ENCODE data around the gene NFATC1. TPM values are rescaled to one million over a fixed set of nuclear protein-coding genes. Genes with fewer than 3 reads are reported as not detected.

NFATC1 gene
- total and polyA plus RNA-seq, 2 experiments from 2014 or later = 7.5 to 9.8 TPM

DNA sequence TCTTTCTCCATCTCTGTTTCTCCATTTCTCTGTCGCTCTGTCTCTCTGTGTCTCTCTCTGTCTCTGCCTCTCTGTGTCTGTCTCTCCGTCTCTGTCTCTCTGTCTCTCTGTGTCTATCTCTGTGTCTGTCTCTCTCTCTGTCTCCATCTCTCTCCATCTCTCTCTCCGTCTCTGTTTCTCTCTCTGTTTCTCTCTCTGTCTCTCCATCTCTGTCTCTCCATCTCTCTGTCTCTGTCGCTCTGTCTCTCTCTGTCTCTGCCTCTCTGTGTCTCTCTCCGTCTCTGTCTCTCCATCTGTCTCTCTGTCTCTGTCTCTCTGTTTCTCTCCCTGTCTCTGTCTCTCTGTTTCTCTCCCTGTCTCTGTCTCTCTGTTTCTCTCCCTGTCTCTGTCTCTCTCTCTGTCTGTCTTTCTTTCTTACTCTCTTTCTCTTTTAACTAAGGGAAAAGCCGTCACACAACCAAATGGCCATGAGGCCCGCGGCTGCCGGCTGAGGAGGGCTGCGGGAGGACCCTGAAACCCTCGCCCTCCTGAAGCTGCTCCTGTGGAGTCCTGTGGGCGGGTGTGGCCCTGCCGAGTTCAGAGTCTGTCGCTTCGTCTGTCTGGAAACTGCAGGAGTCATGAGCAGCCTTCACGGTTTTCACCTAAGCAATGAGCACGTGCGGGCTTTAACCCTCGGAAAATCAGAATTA, 29.3 kb downstream of the NFATC1 start:
- in situ Hi-C loops (cut with MboI) = no loop called here
- WGBS, 2 experiments (ENCODE audit: low coverage in 1 of 2, low lambda C conversion rate in 2 of 2, missing lambda C conversion rate in 2 of 2) = 97% methylated on average over 19 of the region's 19 CpGs
- Histone ChIP-seq H3K4me3 (no peak overlapping the region), H3F3A (ENCODE audit: insufficient read depth) (no peaks in the 10 kb centered on the region), H4K20me1 (ENCODE audit: insufficient read depth) (no peaks in the 10 kb centered on the region), H3K4me2 (ENCODE audit: unreplicated experiment) (no peak overlapping the region), H3K9ac (no peak overlapping the region), H3K9me3 (ENCODE audit: low read depth) (no peaks in the 10 kb centered on the region), H3K36me3 (ENCODE audit: low read depth) (no peaks in the 10 kb centered on the region), H2AFZ (no peak overlapping the region), H3K27me3 (replicated peaks; ENCODE audit: insufficient read depth) (no peaks in the 10 kb centered on the region), H3K27ac (no peak overlapping the region), H3K79me2 (ENCODE audit: insufficient read depth) (no peaks in the 10 kb centered on the region), H3K4me1 (ENCODE audit: insufficient read depth) (peaks cover 13% of the 10 kb centered on the region), H3K9me2 (ENCODE audit: insufficient read depth) (no peaks in the 10 kb centered on the region)
- no peak for TF ChIP-seq EZH2 (IDR thresholded peaks at IDR 0.05; ENCODE audit: insufficient read depth, poor library complexity, severe bottlenecking)
- no peak for TF ChIP-seq EZH2phosphoT487 (IDR thresholded peaks at IDR 0.05; ENCODE audit: insufficient read depth, low read depth)
- no peak for DNase-seq

DNA sequence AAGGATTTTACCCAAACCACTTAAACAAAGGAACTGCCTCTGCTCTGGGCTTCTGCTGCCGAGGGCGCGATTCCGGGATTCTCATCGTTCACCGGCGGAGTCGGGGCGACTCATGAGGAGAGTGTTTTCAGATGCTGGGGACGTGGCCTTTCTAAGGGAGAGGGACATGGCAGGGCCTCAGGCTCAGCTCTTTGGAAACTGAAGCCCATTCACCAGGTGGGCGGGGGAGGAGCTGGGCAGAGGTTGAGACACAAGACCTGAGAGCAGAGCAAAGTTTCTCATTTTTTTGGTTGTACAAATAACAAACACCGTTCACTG, 29.8 kb downstream of the NFATC1 start:
- H4K20me1 ChIP-seq (ENCODE audit: insufficient read depth) = no peaks in the 10 kb centered on the region
- peaks cover 13% of the 10 kb centered on the region for H3K4me1 ChIP-seq (ENCODE audit: insufficient read depth)
- no peaks in the 10 kb centered on the region for H3K36me3 ChIP-seq (ENCODE audit: low read depth)
- WGBS, 2 experiments (ENCODE audit: low coverage in 1 of 2, low lambda C conversion rate in 2 of 2, missing lambda C conversion rate in 2 of 2) = 90% methylated on average over 12 of the region's 12 CpGs
- H3F3A ChIP-seq (ENCODE audit: insufficient read depth) = no peaks in the 10 kb centered on the region
- no peak for TF ChIP-seq EZH2 (IDR thresholded peaks at IDR 0.05; ENCODE audit: insufficient read depth, poor library complexity, severe bottlenecking)
- no peak for TF ChIP-seq EZH2phosphoT487 (IDR thresholded peaks at IDR 0.05; ENCODE audit: insufficient read depth, low read depth)
- H2AFZ ChIP-seq = no peak overlapping the region
- H3K79me2 ChIP-seq (ENCODE audit: insufficient read depth) = no peaks in the 10 kb centered on the region
- no peak for DNase-seq
- H3K9me3 ChIP-seq (ENCODE audit: low read depth) = no peaks in the 10 kb centered on the region
- no peak overlapping the region for H3K9ac ChIP-seq
- H3K27me3 ChIP-seq (replicated peaks; ENCODE audit: insufficient read depth) = no peaks in the 10 kb centered on the region
- H3K4me2 ChIP-seq (ENCODE audit: unreplicated experiment) = no peak overlapping the region
- H3K4me3 ChIP-seq = no peak overlapping the region
- H3K27ac ChIP-seq = no peak overlapping the region
- in situ Hi-C loops (cut with MboI) = no loop called here
- H3K9me2 ChIP-seq (ENCODE audit: insufficient read depth) = no peaks in the 10 kb centered on the region

- H2AFZ ChIP-seq = no peak overlapping the region
- in situ Hi-C loops (cut with MboI) = no loop called here
- 84 to 87% methylated on average over 33 to 37 of the region's 37 CpGs for WGBS, 2 experiments (ENCODE audit: low coverage in 1 of 2, low lambda C conversion rate in 2 of 2, missing lambda C conversion rate in 2 of 2)
Observed at GRCh38 chr18:79426376-79427300, 30.9 kb downstream of the NFATC1 start.

DNA sequence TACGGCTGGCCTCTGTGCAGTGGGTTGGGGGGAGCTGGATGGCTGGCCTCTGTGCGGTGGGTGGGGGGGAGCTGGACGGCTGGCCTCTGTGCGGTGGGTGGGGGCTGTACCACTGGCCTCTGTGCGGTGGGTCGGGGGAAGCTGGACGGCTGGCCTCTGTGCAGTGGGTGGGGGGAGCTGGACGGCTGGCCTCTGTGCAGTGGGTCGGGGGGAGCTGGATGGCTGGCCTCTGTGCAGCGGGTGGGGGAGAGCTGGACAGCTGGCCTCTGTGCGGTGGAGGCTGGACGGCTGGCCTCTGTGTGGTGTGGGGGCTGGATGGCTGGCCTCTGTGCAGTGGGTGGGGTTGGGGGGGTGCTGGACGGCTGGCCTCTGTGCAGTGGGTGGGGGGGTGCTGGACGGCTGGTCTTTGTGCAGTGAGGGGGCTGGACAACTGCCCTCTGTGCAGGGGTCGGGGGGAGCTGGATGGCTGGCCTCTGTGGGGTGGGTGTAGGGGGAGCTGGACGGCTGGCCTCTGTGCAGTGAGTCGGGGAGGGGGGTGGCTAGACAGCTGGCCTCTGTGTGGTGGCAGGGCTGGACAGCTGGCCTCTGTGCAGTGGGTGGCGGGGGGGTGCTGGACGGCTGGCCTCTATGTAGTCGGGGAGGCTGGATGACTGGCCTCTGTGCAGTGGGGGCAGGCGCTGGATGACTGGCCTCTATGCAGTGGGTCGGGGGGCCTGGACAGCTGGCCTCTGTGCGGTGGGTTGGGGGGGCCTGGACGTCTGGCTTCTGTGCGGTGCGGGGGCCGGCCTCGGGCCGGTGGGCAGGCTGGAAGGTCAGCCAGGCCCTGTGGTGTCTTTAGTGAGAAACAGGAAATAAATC, 31.9 kb downstream of the NFATC1 start:
- H3K4me2 ChIP-seq (ENCODE audit: unreplicated experiment) = no peak overlapping the region
- H3K9ac ChIP-seq = no peak overlapping the region
- H3K4me1 ChIP-seq (ENCODE audit: insufficient read depth) = no peaks in the 10 kb centered on the region
- no peaks in the 10 kb centered on the region for H3K79me2 ChIP-seq (ENCODE audit: insufficient read depth)
- no peaks in the 10 kb centered on the region for H3K9me2 ChIP-seq (ENCODE audit: insufficient read depth)
- no peak for DNase-seq
- H3K4me3 ChIP-seq = no peak overlapping the region
- no peak overlapping the region for H2AFZ ChIP-seq
- H3K27ac ChIP-seq = no peak overlapping the region
- in situ Hi-C loops (cut with MboI) = no loop called here
- no peaks in the 10 kb centered on the region for H3K36me3 ChIP-seq (ENCODE audit: low read depth)
- TF ChIP-seq EZH2phosphoT487 (IDR thresholded peaks at IDR 0.05; ENCODE audit: insufficient read depth, low read depth) = no peak
- TF ChIP-seq EZH2 (IDR thresholded peaks at IDR 0.05; ENCODE audit: insufficient read depth, poor library complexity, severe bottlenecking) = no peak
- H3K27me3 ChIP-seq (replicated peaks; ENCODE audit: insufficient read depth) = no peaks in the 10 kb centered on the region
- H3F3A ChIP-seq (ENCODE audit: insufficient read depth) = no peaks in the 10 kb centered on the region
- 91 to 92% methylated on average over 11 to 28 of the region's 29 CpGs for WGBS, 2 experiments (ENCODE audit: low coverage in 1 of 2, low lambda C conversion rate in 2 of 2, missing lambda C conversion rate in 2 of 2)
- no peaks in the 10 kb centered on the region for H3K9me3 ChIP-seq (ENCODE audit: low read depth)
- no peaks in the 10 kb centered on the region for H4K20me1 ChIP-seq (ENCODE audit: insufficient read depth)

More at GRCh38 chr18:79426376-79427300, 30.9 kb downstream of the NFATC1 start:
- Histone ChIP-seq H3K9me2 (ENCODE audit: insufficient read depth) (no peaks in the 10 kb centered on the region), H3K79me2 (ENCODE audit: insufficient read depth) (no peaks in the 10 kb centered on the region), H3K9me3 (ENCODE audit: low read depth) (no peaks in the 10 kb centered on the region), H3K27ac (no peak overlapping the region), H3K9ac (no peak overlapping the region), H3K36me3 (ENCODE audit: low read depth) (no peaks in the 10 kb centered on the region), H3K27me3 (replicated peaks; ENCODE audit: insufficient read depth) (no peaks in the 10 kb centered on the region), H4K20me1 (ENCODE audit: insufficient read depth) (no peaks in the 10 kb centered on the region), H3K4me1 (ENCODE audit: insufficient read depth) (peaks cover 8% of the 10 kb centered on the region), H3K4me2 (ENCODE audit: unreplicated experiment) (no peak overlapping the region), H3K4me3 (no peak overlapping the region), H3F3A (ENCODE audit: insufficient read depth) (no peaks in the 10 kb centered on the region)
- TF ChIP-seq EZH2 (IDR thresholded peaks at IDR 0.05; ENCODE audit: insufficient read depth, poor library complexity, severe bottlenecking) = no peak
- TF ChIP-seq EZH2phosphoT487 (IDR thresholded peaks at IDR 0.05; ENCODE audit: insufficient read depth, low read depth) = no peak
- DNase-seq = no peak
